Brain microvascular endothelial cell (primary cell): ENCODE measurements around the gene CSF2.

Experiments used
- DNase-seq: peaks from one replicate; pipeline ENCODE4 v3.0.0-alpha.2; 2020
- H3K27ac ChIP-seq: fragments of 250-450 bp; sonication (Bioruptor Pico); 2 replicates; pipeline ENCODE4 v1.5.1; 2020; ENCODE audit warnings: mild to moderate bottlenecking, moderate library complexity
- H3K27me3 ChIP-seq: fragments of 250-450 bp; sonication (Bioruptor Pico); replicated peaks from 2 replicates; pipeline ENCODE4 v1.5.1; 2020; ENCODE audit warnings: mild to moderate bottlenecking
- H3K36me3 ChIP-seq: fragments of 250-450 bp; sonication (Bioruptor Pico); replicated peaks from 2 replicates; pipeline ENCODE4 v1.5.1; 2020; ENCODE audit warnings: mild to moderate bottlenecking
- H3K4me3 ChIP-seq: 2 replicates; pipeline ENCODE4 v1.5.1; 2011; ENCODE audit warnings: low read depth, mild to moderate bottlenecking, control low read depth, low read length, moderate library complexity
- CTCF ChIP-seq: IDR thresholded peaks from 2 replicates; pipeline ENCODE4 v1.5.1; 2011; ENCODE audit warnings: low read depth, mild to moderate bottlenecking, moderate library complexity, low read length, control low read depth, inconsistent platforms; ENCODE audit errors: missing control alignments
- in situ Hi-C: cut with HindIII; loops from 2 replicates; pipeline ENCODE4 v1.10.0; 2017; ENCODE audit warnings: low sequenced_read_pairs, low pct_ligation_motif_present

The CSF2 gene

DNA sequence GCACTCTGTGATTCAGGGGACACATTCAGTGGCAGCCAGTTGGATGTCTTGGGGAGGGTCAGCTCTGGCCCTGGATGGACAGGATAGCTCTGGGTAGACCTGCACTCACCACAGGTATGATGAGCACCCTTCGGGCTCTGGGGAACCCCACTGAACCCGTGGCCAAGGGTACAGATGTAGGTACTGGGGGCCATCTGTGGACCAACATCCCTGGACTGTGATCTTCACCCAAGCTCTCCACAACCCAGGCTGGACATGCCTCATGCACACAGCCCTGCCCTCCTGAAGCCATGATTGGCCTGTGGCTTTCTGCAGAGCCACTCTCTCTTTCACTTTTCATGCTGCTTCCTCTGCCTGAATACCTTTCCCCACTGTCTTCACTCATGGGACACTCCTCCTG lies 46.6 kb upstream of the CSF2 start:
- H3K36me3 ChIP-seq = no peaks in the 10 kb centered on the region
- no peak for TF ChIP-seq CTCF
- H3K27ac ChIP-seq = no peak overlapping the region
- H3K4me3 ChIP-seq = no peak overlapping the region
- in situ Hi-C loops = no loop called here
- H3K27me3 ChIP-seq = no peaks in the 10 kb centered on the region
- DNase-seq = no peak

- in situ Hi-C loops = no loop called here
- H3K4me3 ChIP-seq = no peak overlapping the region
- no peak for TF ChIP-seq CTCF
- DNase-seq = no peak
- no peaks in the 10 kb centered on the region for H3K36me3 ChIP-seq
- H3K27me3 ChIP-seq = no peaks in the 10 kb centered on the region
- H3K27ac ChIP-seq = no peak overlapping the region
Measured at GRCh38 chr5:132029609-132030330, 43.8 kb upstream of the CSF2 start.

- no peak overlapping the region for H3K27ac ChIP-seq
- no peaks in the 10 kb centered on the region for H3K36me3 ChIP-seq
- DNase-seq = no peak
- no peak overlapping the region for H3K4me3 ChIP-seq
- no peaks in the 10 kb centered on the region for H3K27me3 ChIP-seq
- in situ Hi-C loops = no loop called here
- TF ChIP-seq CTCF = no peak
Measured at GRCh38 chr5:132030610-132031009, 43.0 kb upstream of the CSF2 start.

DNA sequence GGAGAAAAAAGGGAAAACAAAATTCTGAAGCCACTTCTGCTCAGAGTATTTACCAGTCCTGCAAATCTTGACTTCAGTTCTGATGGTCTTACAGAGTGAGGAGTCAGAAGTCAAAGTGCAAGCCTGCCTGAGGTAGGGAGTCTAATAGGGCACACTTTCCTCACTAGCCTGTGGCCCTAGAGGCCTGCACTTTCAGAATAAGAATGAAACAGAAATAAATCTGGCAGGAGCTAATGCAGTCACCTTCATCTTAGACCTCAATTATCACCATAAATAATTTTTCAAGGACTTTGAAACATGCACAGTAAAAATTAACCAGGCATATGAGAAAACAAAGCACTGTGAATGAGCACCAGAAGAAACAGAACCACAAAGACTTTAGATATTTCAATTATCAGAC lies 41.4 kb upstream of the CSF2 start:
- no peak for DNase-seq
- no peaks in the 10 kb centered on the region for H3K36me3 ChIP-seq
- no peak for TF ChIP-seq CTCF
- H3K27me3 ChIP-seq = no peaks in the 10 kb centered on the region
- no peak overlapping the region for H3K4me3 ChIP-seq
- H3K27ac ChIP-seq = no peak overlapping the region
- in situ Hi-C loops = no loop called here

- Histone ChIP-seq H3K27me3 (no peaks in the 10 kb centered on the region), H3K4me3 (no peak overlapping the region), H3K36me3 (no peaks in the 10 kb centered on the region), H3K27ac (no peak overlapping the region)
- TF ChIP-seq CTCF = no peak
- in situ Hi-C loops = no loop called here
- no peak for DNase-seq
Measured at GRCh38 chr5:132033122-132033521, 40.5 kb upstream of the CSF2 start.

- Histone ChIP-seq H3K27me3 (no peaks in the 10 kb centered on the region), H3K36me3 (no peaks in the 10 kb centered on the region)
Measured at GRCh38 chr5:132037353-132037752, 36.2 kb upstream of the CSF2 start.

More at GRCh38 chr5:132037353-132037752, 36.2 kb upstream of the CSF2 start:
- TF ChIP-seq CTCF = no peak
- Histone ChIP-seq H3K4me3 (no peak overlapping the region), H3K27ac (no peak overlapping the region)
- in situ Hi-C loops = no loop called here
- DNase-seq = no peak
